Stimulated activated CD8-positive, alpha-beta memory T cell treated with anti-CD3 and anti-CD28 coated beads, Interleukin-12 subunit alpha, Interleukin-12 subunit beta, amount 100 ng/mL, for 4 hours (primary cell): ENCODE results near the gene DCP1B.

Source experiments
- DNase-seq: peaks from one replicate; pipeline ENCODE4 v3.0.0-alpha.2; 2020; ENCODE audit warnings: low read depth

Gene DCP1B

GRCh38 chr12:1918884-1919236 lies 85.4 kb downstream of the DCP1B start:
- DNase-seq: no peak

GRCh38 chr12:1918081-1918883 lies 86.0 kb downstream of the DCP1B start, which contains the start of gene CACNA2D4:
TSS of gene CACNA2D4 (minus strand) at chr12:1918652. CDS start at chr12:1918473, 179 bp downstream.
- no peak for DNase-seq

- DNase-seq: no peak
Measured at GRCh38 chr12:1917172-1918070, 86.8 kb downstream of the DCP1B start.

- no peak for DNase-seq
Measured at GRCh38 chr12:1916371-1917171, 87.7 kb downstream of the DCP1B start.

GRCh38 chr12:1915082-1915968 lies 88.9 kb downstream of the DCP1B start:
- DNase-seq: no peak

GRCh38 chr12:1914114-1914911 lies 89.9 kb downstream of the DCP1B start:
- no peak for DNase-seq

- no peak for DNase-seq
Measured at GRCh38 chr12:1913377-1914113, 90.7 kb downstream of the DCP1B start.

DNA sequence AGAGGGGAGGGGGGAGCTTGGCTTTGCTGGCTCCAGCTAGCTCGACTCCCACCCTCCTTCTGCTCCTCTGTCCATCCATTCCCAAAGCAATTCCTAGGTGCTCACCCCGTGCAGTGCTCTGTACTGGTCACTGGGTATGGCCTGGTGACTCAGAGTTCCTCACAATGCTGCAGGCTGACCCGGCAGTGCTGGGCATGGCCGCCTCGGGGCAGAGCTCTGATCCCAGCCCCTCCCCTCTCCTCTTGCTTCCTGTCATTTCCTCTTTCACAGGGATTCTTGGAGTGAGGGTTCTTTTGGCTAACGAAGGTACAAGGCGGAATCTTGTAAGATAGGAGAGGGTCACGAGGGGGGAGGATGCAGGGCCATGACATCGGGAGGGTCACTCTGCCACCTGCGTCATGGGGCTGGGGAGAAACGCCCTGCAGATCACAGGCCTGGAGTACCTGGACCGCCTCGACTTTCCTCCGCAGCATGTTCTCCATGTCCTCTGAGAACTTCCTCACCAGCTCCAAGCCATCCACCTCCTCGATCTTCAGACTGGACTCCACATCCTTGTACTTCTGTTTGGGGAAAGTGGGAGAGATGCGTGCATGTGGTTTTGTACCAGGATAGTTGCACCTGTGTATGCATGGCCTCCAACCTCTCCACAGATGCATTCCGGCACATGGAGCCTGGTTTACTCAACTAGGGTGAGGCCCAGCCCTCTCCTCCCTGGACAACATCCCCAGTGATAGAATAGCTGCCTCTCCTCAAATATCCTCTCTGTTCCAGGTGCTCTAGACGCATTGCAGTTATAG lies 91.5 kb downstream of the DCP1B start:
- no peak for DNase-seq

DNA sequence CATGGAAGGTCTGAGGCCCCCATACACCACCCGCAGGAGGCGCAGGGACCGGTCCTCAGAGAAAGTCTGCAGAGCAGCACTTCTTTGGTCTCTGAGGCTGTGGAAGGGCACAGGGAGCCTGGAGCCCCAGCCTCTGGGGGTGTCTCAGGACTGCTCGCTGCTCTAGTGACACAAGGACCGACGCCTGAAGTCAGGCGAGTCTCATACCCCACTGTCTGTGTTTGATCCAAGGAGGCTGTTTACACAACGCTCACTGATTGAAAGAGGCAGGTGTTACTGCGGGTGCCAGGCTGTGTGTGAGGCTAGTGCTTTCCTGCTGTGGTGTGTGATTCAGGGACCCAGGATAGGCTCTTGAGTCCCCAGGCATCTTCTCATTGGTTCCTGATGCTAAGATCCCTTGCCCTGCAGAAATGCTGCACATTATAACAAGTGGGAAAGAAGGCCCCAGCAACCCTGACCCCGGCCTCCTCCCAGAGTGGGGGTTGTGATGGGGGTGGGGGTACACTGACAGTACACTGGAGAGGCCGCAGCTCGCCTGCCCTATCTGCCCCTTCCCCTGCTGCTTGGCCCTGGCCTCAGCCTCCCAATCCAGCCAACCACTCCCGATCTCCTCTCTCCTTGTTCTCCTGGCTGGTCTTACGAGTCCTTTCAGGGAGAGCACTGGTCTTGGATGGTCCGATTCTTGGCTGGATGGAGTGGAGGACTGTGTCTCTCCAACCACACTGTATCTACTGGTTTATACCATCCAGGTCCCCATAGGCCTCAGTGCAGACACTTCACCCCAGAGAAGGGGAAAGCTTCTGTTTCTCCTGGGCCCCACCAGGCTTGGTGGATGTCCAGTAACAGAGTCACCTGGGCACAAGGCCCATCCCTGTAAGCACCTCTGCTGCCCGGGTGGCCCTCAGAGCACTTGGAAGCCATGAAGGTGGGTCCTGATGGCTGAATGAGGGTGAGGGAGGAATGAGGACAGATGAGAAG lies 92.4 kb downstream of the DCP1B start:
- no peak for DNase-seq

DNA sequence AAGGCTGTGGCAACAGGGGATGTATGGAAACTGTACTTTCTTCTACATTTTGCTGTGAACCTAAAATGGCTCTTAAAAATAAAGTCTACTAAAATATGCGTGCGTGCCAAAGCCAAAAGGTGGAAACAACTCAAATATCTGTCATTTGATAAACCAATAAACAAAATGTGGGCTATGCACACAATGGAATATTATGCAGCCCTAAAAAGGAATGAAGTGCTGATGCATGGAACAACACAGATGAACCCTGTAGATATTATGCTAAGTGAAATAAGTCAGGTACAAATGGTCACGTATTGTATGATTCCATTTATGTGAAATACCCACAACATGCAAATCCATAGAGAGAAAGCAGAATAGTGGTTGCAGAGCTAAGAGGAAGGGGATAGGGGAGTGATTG lies 93.8 kb downstream of the DCP1B start:
- no peak for DNase-seq

- DNase-seq: no peak
Measured at GRCh38 chr12:1908758-1909157, 95.5 kb downstream of the DCP1B start.

DNA sequence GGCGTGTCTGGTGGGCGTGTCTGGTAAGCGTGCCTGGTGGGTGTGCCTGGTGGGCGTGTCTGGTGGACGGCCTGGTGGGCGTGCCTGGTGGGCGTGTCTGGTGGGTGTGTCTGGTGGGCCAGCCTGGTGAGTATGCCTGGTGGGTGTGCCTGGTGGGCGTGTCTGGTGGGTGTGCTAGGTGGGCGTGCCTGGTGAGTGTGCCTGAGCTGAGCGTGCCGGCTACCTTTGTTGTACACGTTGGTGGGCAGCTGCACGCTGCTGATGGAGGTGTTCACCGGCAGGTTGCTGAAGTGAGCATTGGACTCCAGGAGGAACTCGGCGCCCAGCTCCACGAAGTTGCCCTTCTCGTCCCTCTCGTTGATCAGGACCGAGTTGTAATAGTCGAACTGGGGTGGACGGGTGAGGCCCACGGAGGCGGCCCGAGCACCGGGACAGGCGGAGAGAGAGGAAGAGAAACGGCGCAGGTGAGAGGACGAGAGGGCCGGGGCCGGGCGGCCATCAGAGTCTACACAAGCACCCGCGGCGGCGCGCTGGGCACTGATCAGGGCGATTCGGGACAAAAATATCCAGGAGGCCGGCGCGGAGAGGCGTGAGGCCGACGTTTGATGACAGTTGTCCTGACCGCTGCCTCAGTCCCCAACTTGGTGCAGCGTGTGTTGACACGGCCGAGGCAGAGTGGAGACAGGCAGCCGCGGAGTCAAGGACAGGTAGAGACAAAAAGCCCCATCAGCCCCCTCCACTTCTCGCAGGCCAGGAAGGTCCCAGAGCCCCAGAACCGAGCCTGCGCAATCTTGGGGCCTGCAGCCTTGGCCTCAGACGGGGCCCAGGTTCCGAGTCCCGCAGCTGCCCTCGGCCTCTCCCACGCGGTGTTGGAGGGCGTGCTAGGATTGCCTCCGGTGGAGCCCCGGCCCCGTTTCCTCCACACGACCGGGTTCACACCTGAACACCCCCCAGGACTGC lies 96.3 kb downstream of the DCP1B start:
- no peak for DNase-seq

DNA sequence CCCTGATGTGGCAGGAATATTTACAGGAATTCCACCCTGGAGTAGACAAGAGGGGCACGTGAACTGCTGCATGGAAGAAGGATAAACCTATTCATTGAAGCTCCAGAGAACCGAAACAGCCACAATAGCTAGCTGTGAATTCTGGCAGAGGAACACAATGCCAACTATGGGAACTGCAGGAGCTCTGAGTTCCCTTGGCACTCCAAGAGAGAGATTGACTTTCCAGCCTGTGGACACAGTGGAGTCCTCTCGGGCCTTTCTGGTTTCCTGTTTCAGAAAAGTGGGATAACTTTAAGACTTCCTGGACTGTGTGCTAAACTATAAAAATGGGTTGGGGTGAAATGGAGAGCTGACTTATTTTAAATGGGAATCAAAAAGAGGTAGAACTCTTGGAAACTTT lies 97.7 kb downstream of the DCP1B start:
- no peak for DNase-seq

DNA sequence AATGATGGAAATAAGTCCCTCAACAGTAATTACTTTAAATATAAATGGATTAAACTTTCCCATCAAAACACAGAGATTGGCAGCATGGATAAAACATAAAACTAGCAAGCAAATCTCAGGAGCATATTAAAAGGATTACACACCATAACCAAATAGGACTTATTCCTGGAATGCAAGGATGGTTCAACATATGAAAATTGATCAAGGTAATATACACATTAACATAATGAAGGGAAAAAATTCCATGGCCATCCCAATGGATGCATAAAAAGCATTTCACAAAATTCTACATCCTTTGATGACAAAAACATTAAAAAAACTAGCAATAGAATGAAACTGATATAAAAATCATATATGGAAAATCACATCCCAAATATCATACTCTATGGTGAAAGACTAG lies 99.4 kb downstream of the DCP1B start:
- DNase-seq: no peak

GRCh38 chr12:1896964-1897363 lies 107.3 kb downstream of the DCP1B start:
- no peak for DNase-seq
